Activated B cell treated with CpG ODN at 0.5 μM for 24 hours (primary cell): ENCODE results near the gene BORA. TPM values are rescaled to one million over a fixed set of nuclear protein-coding genes. Genes with fewer than 3 reads are reported as not detected.
"Not testable (repeated sequence)": the region's sequence is repeated elsewhere in the genome, so short reads cannot be mapped to it uniquely, and the experiment has no call there.

ENCODE experiments used
- ATAC-seq: fragments of 200-7000 bp; cut with Tn5 transposase; one replicate; pipeline ENCODE4 v1.10.0; 2021; ENCODE audit warnings: low read depth, mild to moderate bottlenecking, moderate library complexity
- CTCF ChIA-PET: fragments of 350-600 bp; sonication (Branson Sonifier 250); formaldehyde crosslinking; loops from one replicate; lab custom pipeline; 2021; ENCODE audit warnings: antibody characterized with exemption; lab: Charles Lee
- POLR2A ChIA-PET: fragments of 350-600 bp; sonication (Branson Sonifier 250); formaldehyde crosslinking; loops from one replicate; lab custom pipeline; 2021; ENCODE audit warnings: antibody characterized with exemption; lab: Charles Lee
- DNase-seq: peaks from one replicate; pipeline ENCODE4 v3.0.0; 2022
- H3K27ac Mint-ChIP-seq: one replicate; pipeline ENCODE4 v1.8.0; 2020; ENCODE audit warnings: mixed read lengths
- H3K27me3 Mint-ChIP-seq: one replicate; pipeline ENCODE4 v1.8.0; 2021; ENCODE audit warnings: mixed read lengths
- H3K36me3 Mint-ChIP-seq: one replicate; pipeline ENCODE4 v1.8.0; 2021; ENCODE audit warnings: low read depth, mixed read lengths
- H3K4me1 Mint-ChIP-seq: one replicate; pipeline ENCODE4 v1.8.0; 2021; ENCODE audit warnings: mixed read lengths
- H3K4me3 Mint-ChIP-seq: one replicate; pipeline ENCODE4 v1.8.0; 2020; ENCODE audit warnings: mild to moderate bottlenecking, mixed read lengths
- H3K9me3 Mint-ChIP-seq: one replicate; pipeline ENCODE4 v1.8.0; 2020; ENCODE audit warnings: mixed read lengths
- intact Hi-C: fragments of 100-400 bp; cut with micrococcal nuclease; formaldehyde crosslinking; loops from one replicate; pipeline ENCODE4 v1.15.1; 2024
- total RNA-seq: library from RNA; stranded (reverse); gene quantifications from 2 replicates; pipeline ENCODE4 v1.2.3, GENCODE V29; 2022
- TF ChIP-seq, protein P1 (sequence below): fragments of 200-600 bp; IDR thresholded peaks from one replicate; pipeline ENCODE4 v1.8.0; 2022; ENCODE audit warnings: antibody characterized with exemption, mild to moderate bottlenecking

The BORA gene
- total RNA-seq, 1 donor from 2014 or later: 10.3 TPM

DNA sequence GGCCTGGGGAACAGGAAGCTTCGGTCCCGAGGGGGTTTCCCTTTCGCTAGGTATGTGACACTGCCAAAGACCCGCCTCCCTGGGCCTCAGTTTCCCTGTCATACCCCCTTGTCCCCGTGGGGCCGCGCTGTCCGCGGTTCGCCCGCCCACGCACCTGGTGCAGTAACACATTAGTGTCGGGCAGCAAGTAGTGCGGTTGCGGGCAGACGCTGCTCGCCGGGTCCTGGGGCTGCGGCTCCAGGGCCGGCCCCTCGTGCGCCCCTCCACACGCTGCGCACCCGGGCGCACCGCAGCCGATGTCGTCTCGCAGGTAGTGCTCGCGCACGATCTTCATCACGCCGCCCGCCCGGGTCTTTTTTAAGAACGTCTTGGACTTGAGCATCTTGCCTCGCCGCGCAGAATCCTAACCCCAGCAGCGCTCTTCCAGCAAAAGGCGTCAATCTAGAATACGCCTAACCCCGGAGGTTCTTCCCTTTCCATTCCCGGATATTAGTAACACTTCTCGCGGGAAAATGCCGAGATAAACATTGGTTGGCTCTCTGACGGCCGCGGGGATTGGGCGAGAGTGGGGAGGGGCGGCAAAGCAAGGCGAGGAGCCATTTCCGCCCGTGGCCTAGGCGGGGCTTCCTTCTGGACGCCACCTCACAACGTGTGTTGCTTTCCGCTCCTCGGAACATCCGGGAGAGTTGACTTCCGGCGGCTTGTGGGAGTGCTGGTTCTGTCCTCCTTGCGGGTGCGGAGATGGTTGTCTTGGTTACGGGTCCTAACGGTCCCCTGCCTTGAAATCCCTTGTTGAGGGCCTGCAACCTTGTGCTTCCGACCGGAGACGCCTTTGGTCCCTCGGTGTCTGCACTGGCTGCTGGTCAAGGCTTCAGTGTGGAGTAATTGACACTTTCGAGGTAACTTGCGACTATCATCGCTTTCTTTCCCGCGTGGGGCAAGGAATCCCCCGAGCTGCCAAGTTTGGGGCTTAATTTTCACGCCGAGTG, 54.0 kb downstream of the BORA start, which contains the start of the genes DIS3 and PIBF1:
DIS3 (minus strand) TSS at position 450 of the 989 bp plus-strand sequence; CDS start at position 382, 68 bp downstream.
PIBF1 (plus strand) TSS at position 683 of the 989 bp plus-strand sequence. CDS start 1,337 bp downstream, outside the sequence.
- TF ChIP-seq, protein P1, sequence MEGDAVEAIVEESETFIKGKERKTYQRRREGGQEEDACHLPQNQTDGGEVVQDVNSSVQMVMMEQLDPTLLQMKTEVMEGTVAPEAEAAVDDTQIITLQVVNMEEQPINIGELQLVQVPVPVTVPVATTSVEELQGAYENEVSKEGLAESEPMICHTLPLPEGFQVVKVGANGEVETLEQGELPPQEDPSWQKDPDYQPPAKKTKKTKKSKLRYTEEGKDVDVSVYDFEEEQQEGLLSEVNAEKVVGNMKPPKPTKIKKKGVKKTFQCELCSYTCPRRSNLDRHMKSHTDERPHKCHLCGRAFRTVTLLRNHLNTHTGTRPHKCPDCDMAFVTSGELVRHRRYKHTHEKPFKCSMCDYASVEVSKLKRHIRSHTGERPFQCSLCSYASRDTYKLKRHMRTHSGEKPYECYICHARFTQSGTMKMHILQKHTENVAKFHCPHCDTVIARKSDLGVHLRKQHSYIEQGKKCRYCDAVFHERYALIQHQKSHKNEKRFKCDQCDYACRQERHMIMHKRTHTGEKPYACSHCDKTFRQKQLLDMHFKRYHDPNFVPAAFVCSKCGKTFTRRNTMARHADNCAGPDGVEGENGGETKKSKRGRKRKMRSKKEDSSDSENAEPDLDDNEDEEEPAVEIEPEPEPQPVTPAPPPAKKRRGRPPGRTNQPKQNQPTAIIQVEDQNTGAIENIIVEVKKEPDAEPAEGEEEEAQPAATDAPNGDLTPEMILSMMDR: no peak
- Mint-ChIP-seq H3K4me3 (peak within 1 kb of the TSS; percentile 99), H3K27ac (peak within 1 kb of the TSS; percentile 98), H3K9me3 (no peaks in the 10 kb centered on the region), H3K4me1 (peaks cover 50% of the 10 kb centered on the region), H3K27me3 (no peaks in the 10 kb centered on the region), H3K36me3 (peaks cover 57% of the 10 kb centered on the region)
- intact Hi-C loops: loop anchor here (1.0 to 5.0 kb wide), 4 partner anchors 54 to 1506 kb away; partner anchors contain the start of genes BORA and MZT1
- ATAC-seq (peak; percentile 98), DNase-seq (peak; percentile 87)
- ChIA-PET CTCF (no interaction called here), POLR2A (interaction anchor here (1.6 kb wide), 1 partner anchor 54 kb away, joined by 4 read pairs; the partner anchor contains the start of genes BORA and MZT1)

GRCh38 chr13:72782717-72783116, 55.0 kb downstream of the BORA start:
- H3K4me1 Mint-ChIP-seq: peaks cover 48% of the 10 kb centered on the region
- H3K9me3 Mint-ChIP-seq: no peaks in the 10 kb centered on the region
- H3K27me3 Mint-ChIP-seq: no peaks in the 10 kb centered on the region
- CTCF ChIA-PET: no interaction called here
- POLR2A ChIA-PET: no interaction called here
- H3K36me3 Mint-ChIP-seq: peaks cover 48% of the 10 kb centered on the region
- no peak for DNase-seq
- H3K27ac Mint-ChIP-seq: peak overlapping the region; percentile 98
- TF ChIP-seq, protein P1: no peak
- ATAC-seq: no peak
- peak overlapping the region; percentile 99 for H3K4me3 Mint-ChIP-seq
- intact Hi-C loops: loop anchor here (1.0 to 5.0 kb wide), 3 partner anchors 276 to 1505 kb away; no protein-coding TSS in a partner anchor

- H3K4me3 Mint-ChIP-seq, H3K27me3 Mint-ChIP-seq, CTCF ChIA-PET, ATAC-seq, H3K27ac Mint-ChIP-seq, POLR2A ChIA-PET, DNase-seq, H3K9me3 Mint-ChIP-seq: not testable (repeated sequence)
- intact Hi-C loops: loop anchor here (5.0 kb wide), 2 partner anchors 1353 to 1503 kb away; no protein-coding TSS in a partner anchor
- Mint-ChIP-seq H3K4me1 (peaks cover 41% of the 10 kb centered on the region), H3K36me3 (peaks cover 36% of the 10 kb centered on the region)
Observed at GRCh38 chr13:72784679-72785078, 57.0 kb downstream of the BORA start.

GRCh38 chr13:72788831-72789230, 61.1 kb downstream of the BORA start:
- ChIA-PET CTCF (interaction anchor here (1.8 kb wide), 1 partner anchor 19 kb away, joined by 7 read pairs; no protein-coding TSS in a partner anchor), POLR2A (no interaction called here)
- Mint-ChIP-seq H3K27ac (no peak overlapping the region), H3K27me3 (no peaks in the 10 kb centered on the region), H3K4me1 (peaks cover 7% of the 10 kb centered on the region), H3K4me3 (no peak overlapping the region), H3K9me3 (no peaks in the 10 kb centered on the region), H3K36me3 (peaks cover 34% of the 10 kb centered on the region)
- intact Hi-C loops: no loop called here
- TF ChIP-seq, protein P1: no peak
- ATAC-seq (no peak), DNase-seq (no peak)

- no peak for DNase-seq
- H3K27ac Mint-ChIP-seq: no peak overlapping the region
- CTCF ChIA-PET: no interaction called here
- H3K4me1 Mint-ChIP-seq: peaks cover 3% of the 10 kb centered on the region
- no peak for ATAC-seq
- POLR2A ChIA-PET: no interaction called here
- no peaks in the 10 kb centered on the region for H3K9me3 Mint-ChIP-seq
- intact Hi-C loops: no loop called here
- no peak overlapping the region for H3K4me3 Mint-ChIP-seq
- H3K27me3 Mint-ChIP-seq: no peaks in the 10 kb centered on the region
- TF ChIP-seq, protein P1: no peak
- peaks cover 50% of the 10 kb centered on the region for H3K36me3 Mint-ChIP-seq
Observed at GRCh38 chr13:72792640-72793039, 64.9 kb downstream of the BORA start.
